Progenitor cell of endocrine pancreas (in vitro differentiated cells): ENCODE data around the gene PLIN5. TPM values are rescaled to one million over a fixed set of nuclear protein-coding genes. Genes with fewer than 3 reads are reported as not detected.

Experiments
- DNase-seq: peaks from one replicate; pipeline ENCODE4 v3.0.0; 2021; ENCODE audit warnings: low spot score; ENCODE audit not compliant: unreplicated experiment
- H3K27ac Mint-ChIP-seq: 2 replicates; pipeline ENCODE4 v1.8.0; 2021; ENCODE audit warnings: mild to moderate bottlenecking, moderate library complexity, mixed read lengths
- H3K27me3 Mint-ChIP-seq: 2 replicates; pipeline ENCODE4 v1.8.0; 2021; ENCODE audit warnings: mixed read lengths
- H3K36me3 Mint-ChIP-seq: 2 replicates; pipeline ENCODE4 v1.8.0; 2022; ENCODE audit warnings: mixed read lengths; ENCODE audit not compliant: insufficient read depth
- H3K4me1 Mint-ChIP-seq: 2 replicates; pipeline ENCODE4 v1.8.0; 2021; ENCODE audit warnings: low read depth, mixed read lengths
- H3K4me3 Mint-ChIP-seq: 2 replicates; pipeline ENCODE4 v1.8.0; 2021; ENCODE audit warnings: low read depth, mild to moderate bottlenecking, moderate library complexity, mixed read lengths
- H3K9me3 Mint-ChIP-seq: 2 replicates; pipeline ENCODE4 v1.8.0; 2021; ENCODE audit warnings: low read depth, mixed read lengths
- CTCF ChIP-seq: fragments of 200-600 bp; sonication (generic); IDR thresholded peaks from one replicate; pipeline ENCODE4 v1.5.0; 2021; ENCODE audit warnings: antibody characterized with exemption, mild to moderate bottlenecking; ENCODE audit not compliant: unreplicated experiment
- total RNA-seq: library from RNA; stranded (reverse); gene quantifications from 2 replicates; pipeline ENCODE4 v1.2.1, GENCODE V29; 2021

Gene PLIN5
- total RNA-seq, 1 donor from 2014 or later, result 8.1 TPM

DNA sequence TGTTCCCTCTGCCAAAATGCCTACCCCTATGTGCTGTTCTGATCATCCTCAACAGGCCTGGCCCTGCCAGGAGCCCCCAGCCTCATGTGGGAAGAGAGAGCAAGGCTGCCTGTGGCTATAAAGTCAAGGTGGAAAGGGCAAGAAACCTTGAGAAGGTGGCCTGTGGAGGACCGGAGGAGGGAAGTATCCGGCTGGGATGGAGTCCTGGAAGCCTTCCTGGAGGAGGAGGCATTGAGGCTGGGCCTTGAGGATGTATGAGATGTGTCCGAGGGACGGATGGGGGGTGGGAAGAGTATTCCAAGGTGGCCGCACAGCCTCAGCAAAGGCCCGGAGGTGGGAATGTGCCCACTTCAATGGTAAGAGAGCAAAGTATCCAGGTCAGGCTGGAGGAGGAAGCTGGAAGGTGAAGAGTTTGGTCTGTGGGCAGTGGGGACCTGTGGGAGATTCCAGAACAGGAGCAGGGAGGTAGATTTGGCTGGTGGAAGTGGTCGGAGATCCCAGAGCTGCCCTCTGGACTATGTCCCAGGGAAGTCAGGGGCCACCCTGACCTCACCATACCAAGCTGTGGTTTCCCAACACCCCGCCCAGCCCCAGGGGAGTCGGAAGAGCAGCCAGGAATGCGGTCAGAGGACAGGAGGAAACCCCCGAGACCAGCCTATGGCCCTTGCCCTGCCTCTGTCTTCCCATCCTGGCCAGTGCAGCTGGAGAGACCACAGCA lies 13.7 kb downstream of the PLIN5 start:
- Mint-ChIP-seq H3K27ac (no peak overlapping the region), H3K4me3 (no peak overlapping the region), H3K36me3 (no peaks in the 10 kb centered on the region), H3K4me1 (no peaks in the 10 kb centered on the region), H3K27me3 (peaks cover 15% of the 10 kb centered on the region), H3K9me3 (no peaks in the 10 kb centered on the region)
- DNase-seq, result no peak
- no peak for TF ChIP-seq CTCF

DNA sequence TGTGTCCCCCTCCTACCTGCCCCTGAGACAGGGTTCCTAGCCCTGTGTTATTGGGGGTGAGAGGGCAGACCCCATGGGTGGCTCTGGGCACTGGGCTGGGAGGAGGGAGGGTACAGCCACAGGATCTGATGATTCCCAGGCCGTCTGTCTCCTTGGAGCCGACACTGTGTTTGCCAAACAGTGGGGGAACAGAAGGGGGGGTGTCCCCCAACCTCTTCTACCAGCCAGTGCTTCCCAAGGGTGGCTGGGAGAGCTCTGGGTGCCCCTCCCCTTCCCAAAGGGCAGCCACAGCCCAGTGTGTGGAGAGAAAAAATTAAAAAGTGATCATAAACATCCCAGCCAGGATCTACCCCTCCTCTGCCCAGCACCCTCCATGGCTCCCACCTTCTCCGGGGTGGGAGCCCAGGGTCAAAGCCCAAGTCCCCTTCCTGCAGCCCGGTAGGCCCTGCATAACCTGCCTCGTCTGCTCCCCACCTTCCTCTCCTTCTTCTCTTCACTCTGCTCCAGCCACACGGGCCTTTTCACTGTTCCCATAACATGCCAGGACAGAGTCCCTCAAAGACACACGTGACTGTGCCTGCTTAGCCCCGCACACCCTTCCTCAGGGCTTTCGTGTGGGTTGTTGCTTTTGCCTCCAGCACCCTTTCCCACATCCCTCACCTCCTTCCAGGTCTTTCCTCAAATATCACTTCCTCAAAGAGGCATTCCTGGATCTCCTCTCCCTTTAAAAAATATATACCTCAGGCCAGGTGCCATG lies 15.3 kb downstream of the PLIN5 start:
- H3K27ac Mint-ChIP-seq, result peak overlapping the region; percentile 44
- H3K4me1 Mint-ChIP-seq, result no peaks in the 10 kb centered on the region
- no peaks in the 10 kb centered on the region for H3K9me3 Mint-ChIP-seq
- no peak for DNase-seq
- peaks cover 15% of the 10 kb centered on the region for H3K27me3 Mint-ChIP-seq
- TF ChIP-seq CTCF, result no peak
- no peaks in the 10 kb centered on the region for H3K36me3 Mint-ChIP-seq
- H3K4me3 Mint-ChIP-seq, result no peak overlapping the region

DNA sequence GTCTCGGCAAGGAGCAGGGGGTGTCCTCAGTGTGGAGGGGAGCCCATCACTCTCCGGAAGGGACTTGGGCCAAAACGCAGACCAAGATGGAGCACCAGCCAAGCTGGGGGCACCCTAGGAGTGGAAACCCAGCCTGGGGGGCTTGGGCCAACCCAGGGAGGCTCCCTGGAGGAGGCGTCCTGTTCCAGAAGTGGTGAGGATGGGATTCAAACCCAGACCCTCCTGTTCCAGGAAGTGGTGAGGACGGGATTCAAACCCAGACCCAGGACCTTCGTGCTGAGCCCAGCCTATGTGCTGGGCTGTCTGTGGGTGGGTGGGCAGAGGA lies 15.9 kb downstream of the PLIN5 start:
- H3K27ac Mint-ChIP-seq, result no peak overlapping the region
- H3K4me1 Mint-ChIP-seq, result no peaks in the 10 kb centered on the region
- DNase-seq, result no peak
- H3K36me3 Mint-ChIP-seq, result no peaks in the 10 kb centered on the region
- H3K27me3 Mint-ChIP-seq, result peaks cover 15% of the 10 kb centered on the region
- no peak for TF ChIP-seq CTCF
- no peaks in the 10 kb centered on the region for H3K9me3 Mint-ChIP-seq
- H3K4me3 Mint-ChIP-seq, result no peak overlapping the region

DNA sequence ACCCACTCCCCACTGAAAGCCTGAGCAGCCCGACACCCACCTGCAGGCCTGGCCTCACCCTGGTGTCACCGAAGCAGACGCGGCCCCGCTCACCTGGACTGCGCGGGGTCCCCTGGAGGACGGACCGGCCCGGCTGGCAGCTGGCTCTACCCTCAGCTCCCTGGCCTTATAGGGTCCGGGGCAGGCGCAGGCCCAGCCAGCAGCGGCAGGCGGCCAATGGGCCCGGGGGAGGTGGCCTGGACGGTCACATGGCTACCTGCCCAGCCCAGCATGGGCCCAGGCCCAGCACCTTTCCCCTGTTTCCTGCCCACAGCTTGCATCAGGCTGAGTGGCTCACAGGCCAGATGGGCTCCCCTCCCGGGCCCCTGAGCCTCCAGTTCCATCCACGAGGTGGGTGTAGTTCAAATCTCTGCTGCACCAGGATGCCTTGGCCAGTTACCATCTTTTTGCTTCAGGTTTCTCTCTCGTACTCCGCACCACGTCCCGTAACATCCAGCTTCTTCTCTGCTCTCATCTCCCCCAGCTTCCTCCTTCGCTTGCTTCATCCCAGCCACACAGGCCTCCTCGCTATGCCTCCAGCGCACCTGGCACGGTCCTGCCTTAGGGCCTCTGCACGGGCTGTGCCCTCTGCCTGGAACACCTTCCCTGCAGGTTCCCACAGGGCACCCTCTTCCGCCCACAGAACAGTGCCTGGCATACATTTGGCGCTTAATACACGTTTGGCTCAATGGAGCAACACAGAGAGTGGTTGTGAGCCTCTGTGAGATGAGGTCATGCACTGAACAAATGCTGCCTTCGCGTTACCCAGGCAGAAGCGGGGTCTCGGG lies 16.5 kb downstream of the PLIN5 start, which contains the start of gene PLIN4:
Gene PLIN4, minus strand, starts transcription at position 142 of the 827 bp plus-strand sequence. CDS start 214 bp downstream, outside the sequence.
- no peaks in the 10 kb centered on the region for H3K36me3 Mint-ChIP-seq
- H3K9me3 Mint-ChIP-seq, result no peaks in the 10 kb centered on the region
- H3K4me1 Mint-ChIP-seq, result no peaks in the 10 kb centered on the region
- H3K4me3 Mint-ChIP-seq, result no peak within 1 kb of the TSS
- no peak within 1 kb of the TSS for H3K27ac Mint-ChIP-seq
- H3K27me3 Mint-ChIP-seq, result peaks cover 18% of the 10 kb centered on the region
- no peak for TF ChIP-seq CTCF
- no peak for DNase-seq

DNA sequence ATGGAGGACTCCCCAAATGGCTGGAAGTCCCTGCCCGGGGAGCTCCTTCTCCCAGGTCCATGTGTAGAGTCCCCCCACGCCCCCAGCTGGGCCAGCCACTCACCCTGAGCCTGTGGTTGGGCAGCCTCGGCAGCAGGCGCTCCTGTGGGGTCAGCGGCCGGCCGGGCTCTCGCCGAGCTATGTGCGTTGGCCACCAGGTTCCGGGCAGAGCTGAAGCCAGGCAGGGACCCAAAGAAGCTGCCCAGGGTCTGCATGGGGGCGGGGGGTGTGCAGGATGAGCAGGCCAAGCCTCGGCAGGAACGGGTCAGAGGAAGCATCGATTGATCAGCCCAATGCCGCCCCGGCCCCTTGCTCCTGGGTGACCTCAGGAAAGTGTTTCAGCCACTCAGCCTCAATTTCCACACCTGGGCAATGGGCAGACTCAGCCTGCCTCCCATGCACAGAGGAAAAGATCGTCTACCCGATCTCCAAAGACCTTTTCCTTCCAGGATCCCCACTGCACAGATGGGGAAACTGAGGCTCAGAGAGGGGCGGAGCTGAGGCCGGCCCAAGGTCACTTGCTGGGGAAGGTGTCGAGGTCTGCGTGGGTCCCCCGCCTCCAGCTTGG lies 17.5 kb downstream of the PLIN5 start:
- H3K4me3 Mint-ChIP-seq, result no peak overlapping the region
- H3K4me1 Mint-ChIP-seq, result no peaks in the 10 kb centered on the region
- no peak for DNase-seq
- no peaks in the 10 kb centered on the region for H3K9me3 Mint-ChIP-seq
- peaks cover 18% of the 10 kb centered on the region for H3K27me3 Mint-ChIP-seq
- no peak for TF ChIP-seq CTCF
- H3K27ac Mint-ChIP-seq, result no peak overlapping the region
- H3K36me3 Mint-ChIP-seq, result no peaks in the 10 kb centered on the region
